Measurements from ENCODE around the gene LONP1. TPM values are rescaled to one million over a fixed set of nuclear protein-coding genes. Genes with fewer than 3 reads are reported as not detected.
A peak's percentile ranks its signal among the peaks of the same experiment; 100 is the strongest.

The LONP1 gene
- total and polyA plus RNA-seq, 10 donors: 29.2 to 65.8 (median 46.1) TPM

DNA sequence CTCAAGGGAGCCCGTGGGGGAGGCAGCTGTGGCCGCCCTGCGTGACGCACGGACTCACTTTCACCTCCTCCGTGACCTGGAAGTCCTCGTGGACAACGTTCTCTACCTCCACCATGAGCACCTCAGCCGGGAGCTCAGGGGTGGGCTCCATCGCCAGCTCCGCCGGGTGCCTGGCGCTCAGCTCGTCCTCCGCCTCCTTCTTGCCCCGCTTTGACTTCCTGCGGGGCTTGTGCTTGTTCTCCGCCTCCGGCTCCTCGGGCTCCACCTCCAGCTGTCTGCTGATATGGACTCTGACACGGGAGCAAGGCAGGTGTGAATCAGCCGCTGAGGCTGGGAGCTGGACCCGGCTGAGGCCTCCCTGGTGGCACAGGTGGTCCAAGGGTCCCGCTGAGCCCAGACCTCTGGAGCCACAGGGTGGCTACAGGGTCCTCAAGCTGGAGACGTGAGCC, 8.2 kb downstream of the LONP1 start:
- intact Hi-C loops (cut with DNase I; ENCODE audit: low total_unique reads): no loop called here
- peak in 1 of 3 donors; percentile 36 for TF ChIP-seq POLR2AphosphoS5 (IDR thresholded peaks at IDR 0.05)
- TF ChIP-seq, protein P1, sequence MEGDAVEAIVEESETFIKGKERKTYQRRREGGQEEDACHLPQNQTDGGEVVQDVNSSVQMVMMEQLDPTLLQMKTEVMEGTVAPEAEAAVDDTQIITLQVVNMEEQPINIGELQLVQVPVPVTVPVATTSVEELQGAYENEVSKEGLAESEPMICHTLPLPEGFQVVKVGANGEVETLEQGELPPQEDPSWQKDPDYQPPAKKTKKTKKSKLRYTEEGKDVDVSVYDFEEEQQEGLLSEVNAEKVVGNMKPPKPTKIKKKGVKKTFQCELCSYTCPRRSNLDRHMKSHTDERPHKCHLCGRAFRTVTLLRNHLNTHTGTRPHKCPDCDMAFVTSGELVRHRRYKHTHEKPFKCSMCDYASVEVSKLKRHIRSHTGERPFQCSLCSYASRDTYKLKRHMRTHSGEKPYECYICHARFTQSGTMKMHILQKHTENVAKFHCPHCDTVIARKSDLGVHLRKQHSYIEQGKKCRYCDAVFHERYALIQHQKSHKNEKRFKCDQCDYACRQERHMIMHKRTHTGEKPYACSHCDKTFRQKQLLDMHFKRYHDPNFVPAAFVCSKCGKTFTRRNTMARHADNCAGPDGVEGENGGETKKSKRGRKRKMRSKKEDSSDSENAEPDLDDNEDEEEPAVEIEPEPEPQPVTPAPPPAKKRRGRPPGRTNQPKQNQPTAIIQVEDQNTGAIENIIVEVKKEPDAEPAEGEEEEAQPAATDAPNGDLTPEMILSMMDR (IDR thresholded peaks at IDR 0.05 in 8 of 11, conservative IDR thresholded peaks at IDR 0.05 in 3 of 11): no peak
- TF ChIP-seq POLR2A (IDR thresholded peaks at IDR 0.05): no peak
- peaks cover 3 to 91% (median 76%) of the 10 kb centered on the region in 6 donors for H3K36me3 ChIP-seq

DNA sequence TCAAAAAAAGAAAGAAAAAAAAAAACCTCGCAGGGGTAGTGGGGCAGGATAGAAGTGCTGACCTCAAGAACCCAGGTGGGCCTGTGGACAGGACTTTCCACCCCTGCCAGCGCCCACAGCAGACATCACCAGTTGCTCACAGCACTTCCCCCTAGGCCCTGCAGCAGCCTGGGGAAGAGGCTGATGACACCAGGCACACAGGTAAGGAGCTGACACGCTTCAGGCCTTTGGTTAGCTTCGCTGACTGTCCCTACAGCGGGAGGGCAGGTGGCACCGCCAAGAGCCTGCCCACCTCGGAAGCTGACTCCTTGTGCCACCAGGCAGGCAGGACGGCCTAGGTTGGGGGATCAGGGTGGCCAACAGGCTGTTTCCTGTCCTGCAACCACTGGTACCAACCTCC, 8.9 kb downstream of the LONP1 start:
- Histone ChIP-seq H3K9me3 (no peaks in the 10 kb centered on the region), H3K4me1 (peaks cover 0 to 5% (median 0%) of the 10 kb centered on the region in 6 donors), H3K36me3 (peaks cover 3 to 94% (median 83%) of the 10 kb centered on the region in 6 donors), H3K4me3 (no peak overlapping the region), H3K27ac (no peak overlapping the region), H3K27me3 (replicated peaks in 1 of 7) (no peaks in the 10 kb centered on the region)
- DNase-seq: no peak
- intact Hi-C loops (cut with DNase I; ENCODE audit: low total_unique reads): no loop called here
- WGBS, 5 donors: 92 to 97% (median 93%) methylated on average over 8 of the region's 8 CpGs
- TF ChIP-seq POLR2A (IDR thresholded peaks at IDR 0.05) (no peak), POLR2AphosphoS5 (IDR thresholded peaks at IDR 0.05) (peak; percentile 11 to 53 (median 25))
- TF ChIP-seq, protein P1 (IDR thresholded peaks at IDR 0.05 in 8 of 11, conservative IDR thresholded peaks at IDR 0.05 in 3 of 11): no peak

More for the DNA sequence above, 8.2 kb downstream of the LONP1 start:
- Histone ChIP-seq H3K4me1 (peaks cover 0 to 11% (median 2%) of the 10 kb centered on the region in 6 donors), H3K27ac (no peak overlapping the region), H3K4me3 (no peak overlapping the region), H3K9me3 (no peaks in the 10 kb centered on the region), H3K27me3 (replicated peaks in 1 of 7) (no peaks in the 10 kb centered on the region)
- DNase-seq: no peak
- whole genome bisulfite sequencing, 5 donors: 87 to 94% (median 92%) methylated on average over 25 of the region's 25 CpGs

DNA sequence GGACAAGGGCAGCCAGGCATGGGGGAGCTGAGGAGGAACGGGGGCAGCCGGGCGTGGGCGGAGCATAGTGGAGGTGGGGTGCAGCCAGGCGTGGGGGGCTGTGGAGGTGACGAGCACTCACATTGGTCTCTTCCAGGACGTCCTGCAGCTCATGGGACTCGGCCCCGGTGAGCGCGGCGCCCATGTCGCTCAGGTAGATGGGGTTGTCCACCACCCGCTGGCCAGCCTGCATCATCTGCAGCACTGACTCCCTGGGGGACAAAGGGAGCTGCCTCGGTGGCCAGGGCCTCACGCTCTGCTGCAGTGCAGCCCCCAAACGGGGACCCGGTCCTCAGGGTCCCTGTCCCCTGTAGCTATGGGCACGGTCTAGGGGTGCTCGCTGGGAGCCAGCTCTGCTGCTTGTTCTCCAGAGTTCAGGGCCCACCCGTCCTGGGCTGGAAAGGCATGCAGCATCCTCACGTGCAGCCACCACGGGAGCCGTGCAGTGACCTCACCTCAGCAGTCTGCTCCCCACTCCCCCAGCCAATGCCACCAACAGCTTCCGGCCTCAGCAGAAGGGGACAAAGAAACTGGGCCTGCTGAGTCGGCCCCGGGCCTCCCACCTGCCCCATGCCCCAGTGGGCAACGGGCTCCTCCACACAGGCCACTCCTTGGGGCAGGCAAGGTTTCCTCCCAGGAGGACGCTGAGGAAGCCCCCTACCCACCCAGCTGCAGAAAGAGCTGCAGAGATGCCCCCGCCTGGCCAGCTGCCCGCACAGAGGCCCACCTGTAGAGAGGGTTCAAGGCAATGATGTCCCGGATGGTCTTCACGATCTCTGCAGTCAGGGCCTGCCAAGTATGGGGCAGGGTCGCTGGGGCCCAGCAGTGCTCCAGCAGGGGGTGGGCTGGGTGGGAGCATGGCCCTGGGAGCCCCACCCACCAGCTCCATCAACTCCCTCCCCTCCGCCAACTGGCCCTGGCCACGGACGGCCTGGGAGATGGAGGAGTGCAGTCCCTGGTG, 12.1 kb downstream of the LONP1 start:
- Histone ChIP-seq H3K27ac (no peak overlapping the region), H3K9me3 (no peaks in the 10 kb centered on the region), H3K4me3 (no peak overlapping the region), H3K27me3 (replicated peaks in 1 of 7) (no peaks in the 10 kb centered on the region), H3K36me3 (peaks cover 6 to 100% (median 96%) of the 10 kb centered on the region in 6 donors), H3K4me1 (no peaks in the 10 kb centered on the region)
- intact Hi-C loops (cut with DNase I; ENCODE audit: low total_unique reads): no loop called here
- 90 to 96% (median 96%) methylated on average over 29 to 37 of the region's 37 CpGs for WGBS, 5 donors
- DNase-seq: no peak
- TF ChIP-seq POLR2A (IDR thresholded peaks at IDR 0.05) (no peak), POLR2AphosphoS5 (IDR thresholded peaks at IDR 0.05) (peak in 2 of 3 donors; percentile 1 to 32)
- TF ChIP-seq, protein P1 (IDR thresholded peaks at IDR 0.05 in 8 of 11, conservative IDR thresholded peaks at IDR 0.05 in 3 of 11): no peak
